ENCODE results near the gene MYLK. TPM values are rescaled to one million over a fixed set of nuclear protein-coding genes. Genes with fewer than 3 reads are reported as not detected.
"Not testable (repeated sequence)": the region's sequence is repeated elsewhere in the genome, so short reads cannot be mapped to it uniquely, and the experiment has no call there.

Gene MYLK
- total and polyA plus RNA-seq, 4 donors, result 17.0 to 47.7 (median 31.1) TPM

- no peaks in the 10 kb centered on the region for H3K27me3 ChIP-seq (ENCODE audit: control insufficient read depth, insufficient read depth, low read length)
- H3K27ac ChIP-seq (ENCODE audit: low read depth, low read length), result no peak overlapping the region
- no peaks in the 10 kb centered on the region for H3K9me3 ChIP-seq (ENCODE audit: control insufficient read depth, insufficient read depth, low read length)
- DNase-seq (ENCODE audit: low read depth in 4 of 6, low spot score in 6 of 6), result peak in 5 of 6 donors; percentile 23 to 95 (median 39)
- no peaks in the 10 kb centered on the region for H3K36me3 ChIP-seq (ENCODE audit: control insufficient read depth, insufficient read depth, low read length)
- WGBS (ENCODE audit: insufficient coverage), result 23% methylated on average over 3 of the region's 5 CpGs
- H3K4me3 ChIP-seq (ENCODE audit: low read depth, low read length), result no peak overlapping the region
- peaks cover 23% of the 10 kb centered on the region for H3K4me1 ChIP-seq (ENCODE audit: control insufficient read depth, insufficient read depth, low read length)
Observed at GRCh38 chr3:123618768-123619484, 265.2 kb downstream of the MYLK start.

DNA sequence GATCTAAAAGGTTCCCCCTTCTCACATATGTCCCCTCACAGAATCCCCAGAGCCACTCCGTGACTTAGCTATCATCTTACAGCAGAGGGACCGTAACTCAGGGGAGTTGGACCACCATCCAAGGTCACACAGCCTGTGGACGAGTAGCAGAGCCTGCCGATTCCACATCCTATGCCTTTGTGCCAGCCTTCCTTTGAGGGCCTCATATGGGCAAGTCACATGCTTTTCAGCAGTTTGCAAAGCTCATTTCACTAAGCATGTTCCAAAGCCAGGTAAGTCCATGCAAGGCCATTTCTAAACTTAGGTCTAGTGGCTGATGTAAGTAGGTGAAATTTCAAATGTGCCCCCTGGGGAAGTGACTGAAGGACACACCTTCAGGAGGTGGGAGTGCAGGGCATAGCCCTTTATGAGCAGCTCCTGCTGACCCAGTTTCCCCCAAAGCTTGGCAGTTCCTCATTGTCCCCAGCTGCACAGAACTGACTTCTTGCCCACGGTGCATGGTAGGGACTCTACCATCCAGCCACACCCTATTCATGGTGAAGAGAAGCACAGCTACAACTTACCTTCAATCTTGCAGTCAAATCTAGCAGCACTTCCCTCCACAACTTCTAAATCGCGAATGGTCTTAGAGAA, 265.9 kb downstream of the MYLK start:
- Histone ChIP-seq H3K27ac (ENCODE audit: low read depth, low read length) (no peak overlapping the region), H3K36me3 (ENCODE audit: control insufficient read depth, insufficient read depth, low read length) (no peaks in the 10 kb centered on the region), H3K4me3 (ENCODE audit: low read depth, low read length) (no peak overlapping the region), H3K27me3 (ENCODE audit: control insufficient read depth, insufficient read depth, low read length) (no peaks in the 10 kb centered on the region), H3K9me3 (ENCODE audit: control insufficient read depth, insufficient read depth, low read length) (no peaks in the 10 kb centered on the region), H3K4me1 (ENCODE audit: control insufficient read depth, insufficient read depth, low read length) (peaks cover 23% of the 10 kb centered on the region)
- 66% methylated on average over 7 of the region's 7 CpGs for WGBS (ENCODE audit: insufficient coverage)
- no peak for DNase-seq (ENCODE audit: low read depth in 4 of 6, low spot score in 6 of 6)

- H3K4me1 ChIP-seq (ENCODE audit: control insufficient read depth, insufficient read depth, low read length), result peaks cover 23% of the 10 kb centered on the region
- H3K36me3 ChIP-seq (ENCODE audit: control insufficient read depth, insufficient read depth, low read length), result no peaks in the 10 kb centered on the region
- DNase-seq (ENCODE audit: low read depth in 4 of 6, low spot score in 6 of 6), result no peak
- H3K4me3 ChIP-seq (ENCODE audit: low read depth, low read length), result no peak overlapping the region
- H3K9me3 ChIP-seq (ENCODE audit: control insufficient read depth, insufficient read depth, low read length), result no peaks in the 10 kb centered on the region
- H3K27ac ChIP-seq (ENCODE audit: low read depth, low read length), result no peak overlapping the region
- 68% methylated on average over 6 of the region's 6 CpGs for WGBS (ENCODE audit: insufficient coverage)
- H3K27me3 ChIP-seq (ENCODE audit: control insufficient read depth, insufficient read depth, low read length), result no peaks in the 10 kb centered on the region
Observed at GRCh38 chr3:123616593-123616992, 267.5 kb downstream of the MYLK start.

DNA sequence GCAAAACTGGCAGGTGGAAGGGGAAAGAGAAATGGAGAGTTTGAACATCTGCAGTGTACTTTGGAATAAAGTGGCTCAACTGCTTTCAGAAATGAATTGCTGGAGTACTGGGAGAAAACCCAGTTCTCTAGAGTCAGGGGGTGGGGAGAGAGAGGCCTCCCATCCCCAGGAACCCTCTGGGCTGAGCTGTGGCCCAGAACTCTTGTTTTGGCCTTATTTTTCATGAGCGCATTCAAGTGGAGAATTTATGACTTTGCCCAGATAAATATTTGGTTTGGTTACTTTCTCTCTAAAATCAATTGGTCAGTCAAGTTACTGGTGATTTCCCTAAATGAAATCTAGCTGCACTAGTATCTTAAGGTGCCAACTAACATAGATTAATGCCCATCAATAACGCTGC, 270.6 kb downstream of the MYLK start:
- Histone ChIP-seq H3K9me3 (ENCODE audit: control insufficient read depth, insufficient read depth, low read length) (no peaks in the 10 kb centered on the region), H3K27ac (ENCODE audit: low read depth, low read length) (no peak overlapping the region), H3K36me3 (ENCODE audit: control insufficient read depth, insufficient read depth, low read length) (no peaks in the 10 kb centered on the region), H3K27me3 (ENCODE audit: control insufficient read depth, insufficient read depth, low read length) (no peaks in the 10 kb centered on the region), H3K4me1 (ENCODE audit: control insufficient read depth, insufficient read depth, low read length) (peaks cover 10% of the 10 kb centered on the region), H3K4me3 (ENCODE audit: low read depth, low read length) (no peak overlapping the region)
- no peak for DNase-seq (ENCODE audit: low read depth in 4 of 6, low spot score in 6 of 6)
- no CpG with 5 or more reads among the region's 2 CpGs for WGBS (ENCODE audit: insufficient coverage)

- H3K27me3 ChIP-seq (ENCODE audit: control insufficient read depth, insufficient read depth, low read length); H3K9me3 ChIP-seq (ENCODE audit: control insufficient read depth, insufficient read depth, low read length); H3K36me3 ChIP-seq (ENCODE audit: control insufficient read depth, insufficient read depth, low read length); H3K27ac ChIP-seq (ENCODE audit: low read depth, low read length); H3K4me3 ChIP-seq (ENCODE audit: low read depth, low read length); DNase-seq (ENCODE audit: low read depth in 4 of 6, low spot score in 6 of 6); H3K4me1 ChIP-seq (ENCODE audit: control insufficient read depth, insufficient read depth, low read length): not testable (repeated sequence)
- WGBS (ENCODE audit: insufficient coverage), result 96% methylated on average over 4 of the region's 7 CpGs
Observed at GRCh38 chr3:123611674-123612073, 272.5 kb downstream of the MYLK start.

GRCh38 chr3:123611082-123611481, 273.1 kb downstream of the MYLK start:
- Histone ChIP-seq H3K36me3 (ENCODE audit: control insufficient read depth, insufficient read depth, low read length) (no peaks in the 10 kb centered on the region), H3K27me3 (ENCODE audit: control insufficient read depth, insufficient read depth, low read length) (no peaks in the 10 kb centered on the region), H3K9me3 (ENCODE audit: control insufficient read depth, insufficient read depth, low read length) (no peaks in the 10 kb centered on the region), H3K4me1 (ENCODE audit: control insufficient read depth, insufficient read depth, low read length) (no peaks in the 10 kb centered on the region), H3K4me3 (ENCODE audit: low read depth, low read length) (no peak overlapping the region), H3K27ac (ENCODE audit: low read depth, low read length) (no peak overlapping the region)
- DNase-seq (ENCODE audit: low read depth in 4 of 6, low spot score in 6 of 6), result no peak

- Histone ChIP-seq H3K4me1 (ENCODE audit: control insufficient read depth, insufficient read depth, low read length) (no peaks in the 10 kb centered on the region), H3K9me3 (ENCODE audit: control insufficient read depth, insufficient read depth, low read length) (no peaks in the 10 kb centered on the region), H3K27ac (ENCODE audit: low read depth, low read length) (no peak overlapping the region), H3K4me3 (ENCODE audit: low read depth, low read length) (no peak overlapping the region), H3K36me3 (ENCODE audit: control insufficient read depth, insufficient read depth, low read length) (no peaks in the 10 kb centered on the region), H3K27me3 (ENCODE audit: control insufficient read depth, insufficient read depth, low read length) (no peaks in the 10 kb centered on the region)
- DNase-seq (ENCODE audit: low read depth in 4 of 6, low spot score in 6 of 6), result peak in 1 of 6 donors; percentile 52
- WGBS (ENCODE audit: insufficient coverage), result 65% methylated on average over 2 of the region's 3 CpGs
Observed at GRCh38 chr3:123610331-123610730, 273.8 kb downstream of the MYLK start.

DNA sequence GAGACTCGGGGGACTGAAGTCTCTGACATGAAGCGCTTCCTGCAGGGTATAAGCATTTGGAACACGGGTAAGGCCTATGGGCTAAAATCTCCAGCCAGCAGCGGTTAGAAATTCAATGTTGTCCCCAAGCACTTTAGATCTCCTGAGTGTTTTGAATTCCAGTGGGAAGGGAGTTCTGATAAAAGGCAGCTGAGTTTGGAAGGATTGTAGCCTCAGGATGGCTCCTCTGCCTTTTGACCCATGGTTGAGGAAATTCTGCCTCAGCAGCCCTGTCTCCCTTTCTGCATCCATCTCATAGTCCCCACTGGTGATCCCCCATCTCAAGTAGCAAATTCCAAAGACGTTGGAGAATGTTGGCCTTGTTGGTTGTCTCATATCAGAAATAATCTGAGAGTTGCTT, 275.1 kb downstream of the MYLK start:
- DNase-seq (ENCODE audit: low read depth in 4 of 6, low spot score in 6 of 6), result no peak
- Histone ChIP-seq H3K9me3 (ENCODE audit: control insufficient read depth, insufficient read depth, low read length) (no peaks in the 10 kb centered on the region), H3K27me3 (ENCODE audit: control insufficient read depth, insufficient read depth, low read length) (no peaks in the 10 kb centered on the region), H3K4me3 (ENCODE audit: low read depth, low read length) (no peak overlapping the region), H3K36me3 (ENCODE audit: control insufficient read depth, insufficient read depth, low read length) (no peaks in the 10 kb centered on the region), H3K4me1 (ENCODE audit: control insufficient read depth, insufficient read depth, low read length) (no peaks in the 10 kb centered on the region), H3K27ac (ENCODE audit: low read depth, low read length) (no peak overlapping the region)
- WGBS (ENCODE audit: insufficient coverage), result 100% methylated on average over 4 of the region's 5 CpGs

DNA sequence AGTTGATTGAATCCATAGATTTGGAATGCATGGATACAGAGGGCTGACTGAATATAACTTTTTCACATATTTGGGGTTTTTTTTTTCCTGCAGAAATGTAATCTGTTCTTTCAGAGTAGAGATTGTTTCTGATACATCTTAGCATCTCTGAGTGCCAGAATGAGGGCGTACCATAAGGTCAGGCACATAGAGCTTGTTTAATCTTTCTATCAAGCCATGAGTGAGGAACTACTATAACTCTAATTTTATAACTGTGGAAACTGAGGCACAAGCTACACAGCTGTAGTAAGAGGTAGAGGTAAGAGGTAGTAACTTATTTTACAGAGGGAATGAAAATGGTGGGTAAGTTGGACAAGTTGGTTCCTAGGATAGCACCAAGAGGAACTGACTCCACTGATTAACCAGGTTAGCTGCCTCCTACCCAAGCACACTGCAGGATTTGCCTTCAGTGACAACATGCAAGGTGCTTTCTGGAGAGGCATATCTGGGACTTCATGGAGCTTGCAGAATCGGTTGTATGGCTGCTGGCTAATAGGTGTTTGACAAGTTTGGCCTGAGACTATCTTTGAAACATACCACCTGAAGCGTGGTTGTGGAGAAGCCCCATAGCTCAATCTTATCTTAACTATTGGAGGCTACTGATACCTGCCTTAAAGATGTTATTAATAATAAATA, 275.7 kb downstream of the MYLK start:
- WGBS (ENCODE audit: insufficient coverage), result no CpG with 5 or more reads among the region's 3 CpGs

GRCh38 chr3:123606527-123606926, 277.6 kb downstream of the MYLK start:
- Histone ChIP-seq H3K4me3 (ENCODE audit: low read depth, low read length) (no peak overlapping the region), H3K9me3 (ENCODE audit: control insufficient read depth, insufficient read depth, low read length) (no peaks in the 10 kb centered on the region), H3K27me3 (ENCODE audit: control insufficient read depth, insufficient read depth, low read length) (no peaks in the 10 kb centered on the region), H3K27ac (ENCODE audit: low read depth, low read length) (no peak overlapping the region), H3K4me1 (ENCODE audit: control insufficient read depth, insufficient read depth, low read length) (no peaks in the 10 kb centered on the region), H3K36me3 (ENCODE audit: control insufficient read depth, insufficient read depth, low read length) (no peaks in the 10 kb centered on the region)
- DNase-seq (ENCODE audit: low read depth in 4 of 6, low spot score in 6 of 6), result no peak

More for the DNA sequence above, 275.7 kb downstream of the MYLK start:
- Histone ChIP-seq H3K27ac (ENCODE audit: low read depth, low read length) (no peak overlapping the region), H3K4me1 (ENCODE audit: control insufficient read depth, insufficient read depth, low read length) (no peaks in the 10 kb centered on the region), H3K9me3 (ENCODE audit: control insufficient read depth, insufficient read depth, low read length) (no peaks in the 10 kb centered on the region), H3K36me3 (ENCODE audit: control insufficient read depth, insufficient read depth, low read length) (no peaks in the 10 kb centered on the region), H3K4me3 (ENCODE audit: low read depth, low read length) (no peak overlapping the region), H3K27me3 (ENCODE audit: control insufficient read depth, insufficient read depth, low read length) (no peaks in the 10 kb centered on the region)
- DNase-seq (ENCODE audit: low read depth in 4 of 6, low spot score in 6 of 6), result no peak

Data from spinal cord (tissue), 10 donors.